K562 (cell line): ENCODE results near the gene MINK1. TPM values are rescaled to one million over a fixed set of nuclear protein-coding genes. Genes with fewer than 3 reads are reported as not detected.
A peak's percentile ranks its signal among the peaks of the same experiment; 100 is the strongest.

Source experiments
- BHLHE40 ChIP-seq: IDR thresholded peaks from 2 replicates; pipeline ENCODE4 v1.6.1; 2011; ENCODE audit warnings: low read length, improper control_type of control experiment
- HIVEP1 ChIP-seq: fragments of 250-450 bp; sonication (Bioruptor Pico); IDR thresholded peaks from 2 replicates; pipeline ENCODE4 v1.4.0; 2020; ENCODE audit warnings: mild to moderate bottlenecking
- KDM1A ChIP-seq, 2 experiments: fragments of 450-650 bp; IDR thresholded peaks; 2 replicates each; pipeline ENCODE4 v1.6.1; 2016; ENCODE audit warnings: mild to moderate bottlenecking in 2 of 2
- KLF16 ChIP-seq: IDR thresholded peaks from 2 replicates; pipeline ENCODE4 v1.6.1; 2016; ENCODE audit warnings: antibody characterized with exemption
- MYC ChIP-seq, 2 experiments: fragments of 250-450 bp in 1 of 2; sonication (Bioruptor Pico) in 1 of 2; IDR thresholded peaks; 2 replicates each; pipeline versions ENCODE4 v1.5.1 to v1.6.1; 2012 to 2021; ENCODE audit warnings: low read depth in 2 of 2, borderline replicate concordance in 1 of 2, improper control_type of control experiment in 1 of 2, low read length in 1 of 2, mild to moderate bottlenecking in 1 of 2, moderate library complexity in 1 of 2
- NR4A1 ChIP-seq, 2 experiments: fragments of 250-450 bp in 1 of 2; fragments of 450-650 bp in 1 of 2; sonication (Bioruptor Pico) in 1 of 2; IDR thresholded peaks; 2 replicates each; pipeline versions ENCODE4 v1.4.0 to v1.6.1; 2016 to 2020; ENCODE audit warnings: mild to moderate bottlenecking in 2 of 2, missing compliant biosample characterization in 1 of 2, missing genetic modification characterization in 1 of 2, moderate library complexity in 1 of 2
- TAF1 ChIP-seq: IDR thresholded peaks from 2 replicates; pipeline ENCODE4 v1.6.1; 2011; ENCODE audit warnings: mild to moderate bottlenecking, low read length, moderate library complexity; ENCODE audit not compliant: insufficient read depth, control insufficient read depth, severe bottlenecking; ENCODE audit errors: extremely low read depth
- TEAD4 ChIP-seq, 2 experiments: sonication (generic) in 1 of 2; formaldehyde crosslinking in 1 of 2; IDR thresholded peaks; 2 replicates each; pipeline versions ENCODE4 v1.6.1 to v1.8.0; 2012 to 2022; ENCODE audit warnings: borderline replicate concordance in 1 of 2, inconsistent platforms in 1 of 2, low read length in 1 of 2, mild to moderate bottlenecking in 1 of 2, missing genetic modification reagents in 1 of 2
- ZKSCAN3 ChIP-seq: fragments of 250-450 bp; sonication (Bioruptor Pico); IDR thresholded peaks from 2 replicates; pipeline ENCODE4 v1.4.0; 2020
- ZNF507 ChIP-seq: conservative IDR thresholded peaks from 2 replicates; pipeline ENCODE4 v1.6.1; 2017; ENCODE audit warnings: missing genetic modification characterization, missing compliant biosample characterization
- polyA plus RNA-seq, 8 experiments: library from polyadenylated mRNA; depleted of rRNA in 4 of 8; stranded (reverse) in 5 of 8; unstranded in 3 of 8; fragments of >200 nt; fragmentation: Nextera tagmentation in 2 of 8; fragmentation: Illumina TruSeq in 1 of 8; extraction: Ambion mirVana in 2 of 8; extraction: Trizol in 1 of 8; gene quantifications; 2 replicates each; pipeline versions ENCODE4 v1.2.1 to v1.2.3, GENCODE V29; 2011 to 2014; ENCODE audit warnings: inconsistent platforms in 1 of 8, missing spikeins in 1 of 8
- total RNA-seq, 7 experiments: library from RNA; depleted of rRNA in 6 of 7; stranded (reverse); fragments of >200 nt in 6 of 7; fragmentation: Illumina TruSeq in 2 of 7; extraction: Trizol in 2 of 7; gene quantifications; 2 replicates each; pipeline versions ENCODE4 v1.2.1 to v1.2.3, GENCODE V29; 2011 to 2021; ENCODE audit warnings: low replicate concordance in 1 of 7
- TF ChIP-seq, protein P1 (sequence below): fragments of 250-450 bp; sonication (Bioruptor Pico); IDR thresholded peaks from 2 replicates; pipeline ENCODE4 v1.8.0; 2022; ENCODE audit warnings: inconsistent platforms, mild to moderate bottlenecking, moderate library complexity, borderline replicate concordance
- TF ChIP-seq, protein P2 (sequence below): fragments of 450-650 bp; IDR thresholded peaks from 2 replicates; pipeline ENCODE4 v1.6.1; 2016; ENCODE audit warnings: low read depth, mild to moderate bottlenecking, moderate library complexity
- TF ChIP-seq, protein P3 (sequence below): fragments of 450-650 bp; IDR thresholded peaks from 2 replicates; pipeline ENCODE4 v1.6.1; 2014; ENCODE audit warnings: low read depth, mild to moderate bottlenecking, moderate library complexity, borderline replicate concordance
- TF ChIP-seq, protein P4 (sequence below): sonication (generic); formaldehyde crosslinking; IDR thresholded peaks from 2 replicates; pipeline ENCODE4 v1.8.1; 2023; ENCODE audit warnings: mild to moderate bottlenecking, missing genetic modification reagents
- TF ChIP-seq, protein P5 (sequence below): fragments of 250-450 bp; sonication (Bioruptor Pico); IDR thresholded peaks from 2 replicates; pipeline ENCODE4 v1.5.0; 2021
- TF ChIP-seq, protein P6 (sequence below): sonication (generic); IDR thresholded peaks from 2 replicates; pipeline ENCODE4 v1.6.1; 2016
- TF ChIP-seq, protein P7 (sequence below): fragments of 250-450 bp; sonication (Bioruptor Pico); IDR thresholded peaks from 2 replicates; pipeline ENCODE4 v1.4.0; 2020; ENCODE audit warnings: borderline replicate concordance

MINK1 gene
- total and polyA plus RNA-seq, 9 of the 15 experiments (the other 6 are each of a cell fraction or from before 2014, with no cell fraction given) = 0.11 to 54.2 (median 14.9) TPM

DNA sequence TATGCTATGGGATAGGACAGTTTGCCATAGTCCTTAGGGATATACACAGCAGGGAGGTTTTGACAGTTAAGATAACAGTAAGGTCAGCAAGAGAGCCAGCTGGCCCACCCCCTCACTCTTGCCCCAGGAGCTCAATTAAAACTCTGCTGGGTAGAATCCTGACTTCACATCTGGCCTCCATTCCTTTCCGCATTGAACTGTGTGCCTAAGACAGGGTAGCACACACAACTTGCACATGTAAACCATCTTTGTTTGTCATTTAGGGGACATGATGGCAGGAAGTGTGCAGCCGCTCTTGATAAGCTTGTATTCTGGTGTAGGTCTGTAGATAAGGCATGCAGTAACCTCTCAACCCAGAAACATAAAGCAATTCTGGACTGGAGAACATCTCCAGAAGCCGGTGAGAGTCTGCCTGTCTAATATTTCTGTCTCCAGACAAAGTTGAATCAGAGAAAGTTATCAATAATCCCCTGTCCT is 5.2 kb downstream of the MINK1 start (continued):
- TF ChIP-seq, protein P1, sequence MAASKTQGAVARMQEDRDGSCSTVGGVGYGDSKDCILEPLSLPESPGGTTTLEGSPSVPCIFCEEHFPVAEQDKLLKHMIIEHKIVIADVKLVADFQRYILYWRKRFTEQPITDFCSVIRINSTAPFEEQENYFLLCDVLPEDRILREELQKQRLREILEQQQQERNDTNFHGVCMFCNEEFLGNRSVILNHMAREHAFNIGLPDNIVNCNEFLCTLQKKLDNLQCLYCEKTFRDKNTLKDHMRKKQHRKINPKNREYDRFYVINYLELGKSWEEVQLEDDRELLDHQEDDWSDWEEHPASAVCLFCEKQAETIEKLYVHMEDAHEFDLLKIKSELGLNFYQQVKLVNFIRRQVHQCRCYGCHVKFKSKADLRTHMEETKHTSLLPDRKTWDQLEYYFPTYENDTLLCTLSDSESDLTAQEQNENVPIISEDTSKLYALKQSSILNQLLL (CRISPR knock-in tag) = no peak
- peak; percentile 68 for TF ChIP-seq TEAD4 (IDR thresholded peaks at IDR 0.05; ENCODE audit: low read length)
- TF ChIP-seq TEAD4 (CRISPR knock-in tag; IDR thresholded peaks at IDR 0.05; ENCODE audit: borderline replicate concordance) = no peak
- 0 out of 2 replicates have a peak, but pooled peaks have one; percentile 48 for TF ChIP-seq MYC (IDR thresholded peaks at IDR 0.05; ENCODE audit: low read depth, low read length)
- TF ChIP-seq MYC (CRISPR knock-in tag; IDR thresholded peaks at IDR 0.05; ENCODE audit: borderline replicate concordance, low read depth) = no peak
- TF ChIP-seq ZNF507 (tag) = no peak
- peak; percentile 43; the same call in 1 of the 2 replicates for TF ChIP-seq KLF16
- TF ChIP-seq, protein P2, sequence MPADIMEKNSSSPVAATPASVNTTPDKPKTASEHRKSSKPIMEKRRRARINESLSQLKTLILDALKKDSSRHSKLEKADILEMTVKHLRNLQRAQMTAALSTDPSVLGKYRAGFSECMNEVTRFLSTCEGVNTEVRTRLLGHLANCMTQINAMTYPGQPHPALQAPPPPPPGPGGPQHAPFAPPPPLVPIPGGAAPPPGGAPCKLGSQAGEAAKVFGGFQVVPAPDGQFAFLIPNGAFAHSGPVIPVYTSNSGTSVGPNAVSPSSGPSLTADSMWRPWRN = 0 out of 2 replicates have a peak, but pooled peaks have one; percentile 58
- TF ChIP-seq ZKSCAN3 (CRISPR knock-in tag) = no peak
- TF ChIP-seq, protein P3, sequence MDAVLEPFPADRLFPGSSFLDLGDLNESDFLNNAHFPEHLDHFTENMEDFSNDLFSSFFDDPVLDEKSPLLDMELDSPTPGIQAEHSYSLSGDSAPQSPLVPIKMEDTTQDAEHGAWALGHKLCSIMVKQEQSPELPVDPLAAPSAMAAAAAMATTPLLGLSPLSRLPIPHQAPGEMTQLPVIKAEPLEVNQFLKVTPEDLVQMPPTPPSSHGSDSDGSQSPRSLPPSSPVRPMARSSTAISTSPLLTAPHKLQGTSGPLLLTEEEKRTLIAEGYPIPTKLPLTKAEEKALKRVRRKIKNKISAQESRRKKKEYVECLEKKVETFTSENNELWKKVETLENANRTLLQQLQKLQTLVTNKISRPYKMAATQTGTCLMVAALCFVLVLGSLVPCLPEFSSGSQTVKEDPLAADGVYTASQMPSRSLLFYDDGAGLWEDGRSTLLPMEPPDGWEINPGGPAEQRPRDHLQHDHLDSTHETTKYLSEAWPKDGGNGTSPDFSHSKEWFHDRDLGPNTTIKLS = peak; percentile 43; the same call in 1 of the 2 replicates
- no peak for TF ChIP-seq TAF1
- peak; percentile 60 for TF ChIP-seq BHLHE40
- TF ChIP-seq, protein P4, sequence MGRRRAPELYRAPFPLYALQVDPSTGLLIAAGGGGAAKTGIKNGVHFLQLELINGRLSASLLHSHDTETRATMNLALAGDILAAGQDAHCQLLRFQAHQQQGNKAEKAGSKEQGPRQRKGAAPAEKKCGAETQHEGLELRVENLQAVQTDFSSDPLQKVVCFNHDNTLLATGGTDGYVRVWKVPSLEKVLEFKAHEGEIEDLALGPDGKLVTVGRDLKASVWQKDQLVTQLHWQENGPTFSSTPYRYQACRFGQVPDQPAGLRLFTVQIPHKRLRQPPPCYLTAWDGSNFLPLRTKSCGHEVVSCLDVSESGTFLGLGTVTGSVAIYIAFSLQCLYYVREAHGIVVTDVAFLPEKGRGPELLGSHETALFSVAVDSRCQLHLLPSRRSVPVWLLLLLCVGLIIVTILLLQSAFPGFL (CRISPR knock-in tag) = no peak
- TF ChIP-seq, protein P5, sequence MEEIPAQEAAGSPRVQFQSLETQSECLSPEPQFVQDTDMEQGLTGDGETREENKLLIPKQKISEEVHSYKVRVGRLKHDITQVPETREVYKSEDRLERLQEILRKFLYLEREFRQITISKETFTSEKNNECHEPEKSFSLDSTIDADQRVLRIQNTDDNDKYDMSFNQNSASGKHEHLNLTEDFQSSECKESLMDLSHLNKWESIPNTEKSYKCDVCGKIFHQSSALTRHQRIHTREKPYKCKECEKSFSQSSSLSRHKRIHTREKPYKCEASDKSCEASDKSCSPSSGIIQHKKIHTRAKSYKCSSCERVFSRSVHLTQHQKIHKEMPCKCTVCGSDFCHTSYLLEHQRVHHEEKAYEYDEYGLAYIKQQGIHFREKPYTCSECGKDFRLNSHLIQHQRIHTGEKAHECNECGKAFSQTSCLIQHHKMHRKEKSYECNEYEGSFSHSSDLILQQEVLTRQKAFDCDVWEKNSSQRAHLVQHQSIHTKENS (CRISPR knock-in tag) = no peak
- no peak for TF ChIP-seq HIVEP1 (CRISPR knock-in tag)
- TF ChIP-seq, protein P6, sequence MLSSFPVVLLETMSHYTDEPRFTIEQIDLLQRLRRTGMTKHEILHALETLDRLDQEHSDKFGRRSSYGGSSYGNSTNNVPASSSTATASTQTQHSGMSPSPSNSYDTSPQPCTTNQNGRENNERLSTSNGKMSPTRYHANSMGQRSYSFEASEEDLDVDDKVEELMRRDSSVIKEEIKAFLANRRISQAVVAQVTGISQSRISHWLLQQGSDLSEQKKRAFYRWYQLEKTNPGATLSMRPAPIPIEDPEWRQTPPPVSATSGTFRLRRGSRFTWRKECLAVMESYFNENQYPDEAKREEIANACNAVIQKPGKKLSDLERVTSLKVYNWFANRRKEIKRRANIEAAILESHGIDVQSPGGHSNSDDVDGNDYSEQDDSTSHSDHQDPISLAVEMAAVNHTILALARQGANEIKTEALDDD = peak; percentile 40; the same call in 1 of the 2 replicates
- TF ChIP-seq KDM1A (IDR thresholded peaks at IDR 0.05) = peak; percentile 34 to 82; a peak in 2 of 4 replicates
- no peak for TF ChIP-seq NR4A1 (CRISPR knock-in tag; IDR thresholded peaks at IDR 0.05)
- TF ChIP-seq NR4A1 (tag; IDR thresholded peaks at IDR 0.05) = 0 out of 2 replicates have a peak, but pooled peaks have one; percentile 16
- TF ChIP-seq, protein P7, sequence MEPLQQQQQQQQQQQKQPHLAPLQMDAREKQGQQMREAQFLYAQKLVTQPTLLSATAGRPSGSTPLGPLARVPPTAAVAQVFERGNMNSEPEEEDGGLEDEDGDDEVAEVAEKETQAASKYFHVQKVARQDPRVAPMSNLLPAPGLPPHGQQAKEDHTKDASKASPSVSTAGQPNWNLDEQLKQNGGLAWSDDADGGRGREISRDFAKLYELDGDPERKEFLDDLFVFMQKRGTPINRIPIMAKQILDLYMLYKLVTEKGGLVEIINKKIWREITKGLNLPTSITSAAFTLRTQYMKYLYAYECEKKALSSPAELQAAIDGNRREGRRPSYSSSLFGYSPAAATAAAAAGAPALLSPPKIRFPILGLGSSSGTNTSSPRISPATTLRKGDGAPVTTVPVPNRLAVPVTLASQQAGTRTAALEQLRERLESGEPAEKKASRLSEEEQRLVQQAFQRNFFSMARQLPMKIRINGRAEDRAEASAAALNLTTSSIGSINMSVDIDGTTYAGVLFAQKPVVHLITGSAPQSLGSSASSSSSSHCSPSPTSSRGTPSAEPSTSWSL = no peak
